CD4-positive, alpha-beta memory T cell (primary cell): Measurements from ENCODE around the gene PID1. TPM values are rescaled to one million over a fixed set of nuclear protein-coding genes. Genes with fewer than 3 reads are reported as not detected.

ENCODE experiments used
- CTCF ChIA-PET: fragments of 350-600 bp; sonication (Branson Sonifier 250); formaldehyde crosslinking; loops from one replicate; lab custom pipeline; 2021; ENCODE audit warnings: inconsistent platforms; ENCODE audit not compliant: partially characterized antibody; lab: Charles Lee
- POLR2A ChIA-PET: fragments of 350-600 bp; sonication (Branson Sonifier 250); formaldehyde crosslinking; loops from one replicate; lab custom pipeline; 2021; ENCODE audit not compliant: partially characterized antibody; lab: Charles Lee
- DNase-seq, 5 donors: peaks; one replicate each; pipeline versions ENCODE4 v3.0.0 to v3.0.0-alpha.2; 2020 to 2022; ENCODE audit warnings: mixed read lengths in 1 of 5
- H3K27ac ChIP-seq: one replicate; pipeline ENCODE4 v1.7.0; 2013; ENCODE audit warnings: low read depth, low read length
- H3K27me3 ChIP-seq: 2 replicates; pipeline ENCODE4 v1.7.0; 2013; ENCODE audit warnings: mild to moderate bottlenecking, low read length, moderate library complexity; ENCODE audit not compliant: insufficient read depth
- H3K36me3 ChIP-seq: 2 replicates; pipeline ENCODE4 v1.7.0; 2013; ENCODE audit warnings: mild to moderate bottlenecking, low read length, moderate library complexity; ENCODE audit not compliant: insufficient read depth
- H3K4me1 ChIP-seq: 2 replicates; pipeline ENCODE4 v1.7.0; 2013; ENCODE audit warnings: mild to moderate bottlenecking, low read length, moderate library complexity; ENCODE audit not compliant: insufficient read depth
- H3K4me3 ChIP-seq, 2 donors: one replicate each; pipeline ENCODE4 v1.7.0; 2013; ENCODE audit warnings: low read length in 2 of 2, mild to moderate bottlenecking in 1 of 2
- H3K9me3 ChIP-seq, 2 donors: one replicate each; pipeline ENCODE4 v1.7.0; 2013; ENCODE audit warnings: low read length in 2 of 2, control low read depth in 1 of 2; ENCODE audit not compliant: control insufficient read depth in 1 of 2
- H3K27ac Mint-ChIP-seq, 7 donors: one replicate each; pipeline ENCODE4 v1.8.0; 2020 to 2021; ENCODE audit warnings: mixed read lengths in 7 of 7, mild to moderate bottlenecking in 6 of 7, inconsistent platforms in 3 of 7, moderate library complexity in 3 of 7
- H3K27me3 Mint-ChIP-seq, 2 donors: one replicate each; pipeline ENCODE4 v1.8.0; 2020 to 2021; ENCODE audit warnings: mixed read lengths in 2 of 2
- H3K36me3 Mint-ChIP-seq, 2 donors: one replicate each; pipeline ENCODE4 v1.8.0; 2020 to 2021; ENCODE audit warnings: mixed read lengths in 2 of 2, inconsistent platforms in 1 of 2, mild to moderate bottlenecking in 1 of 2
- H3K4me1 Mint-ChIP-seq, 4 donors: one replicate each; pipeline ENCODE4 v1.8.0; 2020 to 2021; ENCODE audit warnings: mixed read lengths in 4 of 4, mild to moderate bottlenecking in 1 of 4
- H3K4me3 Mint-ChIP-seq, 8 donors: one replicate each; pipeline ENCODE4 v1.8.0; 2020 to 2021; ENCODE audit warnings: mixed read lengths in 8 of 8, mild to moderate bottlenecking in 7 of 8, moderate library complexity in 6 of 8, inconsistent platforms in 3 of 8
- H3K9me3 Mint-ChIP-seq, 8 donors: one replicate each; pipeline ENCODE4 v1.8.0; 2020 to 2021; ENCODE audit warnings: mixed read lengths in 8 of 8, mild to moderate bottlenecking in 5 of 8, inconsistent platforms in 3 of 8, moderate library complexity in 1 of 8
- intact Hi-C: fragments of 100-400 bp; cut with micrococcal nuclease; formaldehyde crosslinking; loops from one replicate; pipeline ENCODE4 v1.15.1; 2023
- polyA plus RNA-seq, 2 donors: library from polyadenylated mRNA; unstranded; fragments of 300-500 nt; fragmentation: Illumina TruSeq; gene quantifications; one replicate each; pipeline ENCODE4 v1.2.3, GENCODE V29; 2021
- total RNA-seq, 2 experiments: library from RNA; stranded (reverse); gene quantifications; one replicate each; pipeline ENCODE4 v1.2.3, GENCODE V29; 2021

PID1 gene
- total and polyA plus RNA-seq, 4 experiments from 2014 or later = 0.47 to 0.55 TPM; not detected in 2

DNA sequence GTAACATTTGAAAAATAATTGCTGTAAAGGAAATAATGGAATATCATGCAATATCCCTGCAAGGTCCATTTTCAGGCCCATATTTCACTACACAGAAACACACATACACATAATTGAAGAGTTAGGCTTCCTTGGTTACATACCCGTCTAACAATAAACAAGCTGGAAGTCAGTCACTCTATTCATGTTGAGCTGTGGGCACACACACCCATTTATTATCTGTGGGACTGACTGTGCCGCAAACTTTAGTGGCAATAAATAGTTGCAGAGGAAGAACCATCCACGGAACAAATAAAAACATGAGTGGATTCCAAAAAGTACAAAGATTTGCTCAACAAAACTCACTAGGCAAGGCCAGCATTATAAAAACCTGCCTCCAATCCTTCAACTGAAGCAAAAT, 24.8 kb downstream of the PID1 start:
- Mint-ChIP-seq H3K36me3 (no peaks in the 10 kb centered on the region), H3K9me3 (peaks cover 0 to 20% (median 7%) of the 10 kb centered on the region in 8 donors), H3K27me3 (no peaks in the 10 kb centered on the region), H3K4me3 (no peak overlapping the region), H3K27ac (no peak overlapping the region), H3K4me1 (no peaks in the 10 kb centered on the region)
- H3K4me1 ChIP-seq = no peaks in the 10 kb centered on the region
- no peak overlapping the region for H3K27ac ChIP-seq
- ChIA-PET CTCF (no interaction called here), POLR2A (no interaction called here)
- H3K9me3 ChIP-seq = no peaks in the 10 kb centered on the region
- H3K27me3 ChIP-seq = no peaks in the 10 kb centered on the region
- H3K4me3 ChIP-seq = no peak overlapping the region
- DNase-seq = no peak
- intact Hi-C loops = no loop called here
- H3K36me3 ChIP-seq = no peaks in the 10 kb centered on the region

DNA sequence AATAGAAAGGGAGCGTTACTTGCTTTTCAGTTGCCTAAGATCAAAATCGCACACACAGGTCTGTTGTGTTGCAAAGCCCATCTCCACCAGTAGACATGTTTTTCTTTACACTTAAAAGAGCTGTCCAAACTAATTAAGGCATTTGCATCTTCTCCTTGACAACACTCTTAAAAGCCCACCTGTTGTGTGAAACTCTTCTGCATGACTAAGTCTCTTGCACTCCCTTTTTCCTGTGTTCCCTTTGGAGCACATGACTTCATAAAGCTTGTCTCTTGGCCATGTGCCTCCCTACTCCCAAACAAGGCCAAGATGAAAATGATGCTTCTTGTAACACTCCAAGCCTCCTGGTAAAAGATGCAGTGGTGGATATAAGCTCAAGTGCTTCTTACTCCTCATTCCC, 26.1 kb downstream of the PID1 start:
- Histone ChIP-seq H3K4me3 (no peak overlapping the region), H3K36me3 (no peaks in the 10 kb centered on the region), H3K27me3 (no peaks in the 10 kb centered on the region), H3K9me3 (no peaks in the 10 kb centered on the region), H3K4me1 (no peaks in the 10 kb centered on the region), H3K27ac (no peak overlapping the region)
- no peak overlapping the region for H3K27ac Mint-ChIP-seq
- H3K4me3 Mint-ChIP-seq = no peak overlapping the region
- DNase-seq = no peak
- H3K27me3 Mint-ChIP-seq = no peaks in the 10 kb centered on the region
- H3K36me3 Mint-ChIP-seq = no peaks in the 10 kb centered on the region
- H3K4me1 Mint-ChIP-seq = no peaks in the 10 kb centered on the region
- POLR2A ChIA-PET = no interaction called here
- intact Hi-C loops = no loop called here
- CTCF ChIA-PET = no interaction called here
- peaks cover 0 to 33% (median 17%) of the 10 kb centered on the region in 8 donors for H3K9me3 Mint-ChIP-seq

DNA sequence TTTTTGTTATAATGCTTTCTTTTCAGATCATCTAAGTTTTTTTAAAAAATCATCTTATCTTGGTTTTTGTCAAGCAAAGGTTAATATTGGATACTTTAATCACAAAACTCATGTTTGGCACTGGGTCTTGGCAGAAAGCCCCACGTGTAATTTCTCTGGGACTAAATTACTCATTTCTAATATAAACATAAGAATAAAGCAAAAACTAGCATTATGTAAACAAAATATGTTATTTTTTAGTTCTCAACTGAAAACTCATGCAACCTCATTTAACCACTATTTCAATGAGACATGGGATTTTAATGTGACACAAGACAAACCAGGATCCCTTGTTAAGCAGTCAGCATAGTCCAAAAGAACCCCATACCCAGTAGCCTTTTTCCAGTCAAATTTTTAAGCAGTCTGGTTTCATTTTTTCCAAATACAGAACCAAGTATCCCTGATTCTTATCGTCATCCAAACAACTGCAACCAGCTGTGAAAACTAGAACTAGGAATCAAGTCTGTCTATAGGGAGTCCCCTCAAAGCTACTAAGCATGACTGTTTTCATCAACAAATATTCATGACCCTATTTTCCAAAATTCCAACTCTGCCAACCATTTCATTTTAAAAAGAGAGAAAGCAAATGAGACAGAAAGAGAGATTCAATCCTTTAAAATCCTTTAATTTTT, 27.1 kb downstream of the PID1 start:
- ChIA-PET POLR2A (no interaction called here), CTCF (no interaction called here)
- Mint-ChIP-seq H3K4me3 (no peak overlapping the region), H3K9me3 (peaks cover 0 to 41% (median 19%) of the 10 kb centered on the region in 8 donors), H3K27ac (no peak overlapping the region), H3K36me3 (no peaks in the 10 kb centered on the region), H3K4me1 (no peaks in the 10 kb centered on the region), H3K27me3 (no peaks in the 10 kb centered on the region)
- no peaks in the 10 kb centered on the region for H3K27me3 ChIP-seq
- no peaks in the 10 kb centered on the region for H3K36me3 ChIP-seq
- no peak for DNase-seq
- no peak overlapping the region for H3K27ac ChIP-seq
- no peaks in the 10 kb centered on the region for H3K4me1 ChIP-seq
- H3K4me3 ChIP-seq = no peak overlapping the region
- intact Hi-C loops = no loop called here
- H3K9me3 ChIP-seq = no peaks in the 10 kb centered on the region

DNA sequence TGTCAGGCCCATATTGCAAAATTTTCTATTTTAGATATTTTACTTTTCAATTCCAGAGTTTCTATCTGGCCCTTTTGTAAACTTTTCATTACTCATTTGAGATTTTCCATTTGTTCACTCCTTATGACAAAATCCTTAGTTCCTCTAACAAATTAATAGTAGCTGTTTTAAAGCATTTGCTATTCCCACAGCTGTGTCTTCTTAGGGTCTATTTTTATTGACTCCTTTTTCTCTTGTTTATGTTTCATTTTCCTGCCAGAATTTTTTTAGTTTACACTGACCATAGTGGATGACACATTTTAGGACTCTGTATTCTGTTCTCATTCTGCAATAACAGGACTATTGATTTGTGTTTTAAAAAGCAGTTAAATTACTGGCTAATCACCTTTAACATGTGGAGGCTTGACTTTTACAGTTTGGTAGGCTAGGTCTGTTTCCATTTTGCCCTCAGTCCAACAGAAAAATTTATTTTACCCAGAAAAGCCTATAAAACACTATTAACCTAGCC, 30.0 kb downstream of the PID1 start:
- Histone ChIP-seq H3K4me1 (no peaks in the 10 kb centered on the region), H3K27ac (no peak overlapping the region), H3K36me3 (no peaks in the 10 kb centered on the region), H3K4me3 (no peak overlapping the region), H3K27me3 (no peaks in the 10 kb centered on the region), H3K9me3 (no peaks in the 10 kb centered on the region)
- no peak for DNase-seq
- no peaks in the 10 kb centered on the region for H3K36me3 Mint-ChIP-seq
- peaks cover 0 to 41% (median 19%) of the 10 kb centered on the region in 8 donors for H3K9me3 Mint-ChIP-seq
- H3K4me3 Mint-ChIP-seq = no peak overlapping the region
- ChIA-PET POLR2A (no interaction called here), CTCF (no interaction called here)
- no peaks in the 10 kb centered on the region for H3K4me1 Mint-ChIP-seq
- H3K27ac Mint-ChIP-seq = no peak overlapping the region
- intact Hi-C loops = no loop called here
- H3K27me3 Mint-ChIP-seq = no peaks in the 10 kb centered on the region

DNA sequence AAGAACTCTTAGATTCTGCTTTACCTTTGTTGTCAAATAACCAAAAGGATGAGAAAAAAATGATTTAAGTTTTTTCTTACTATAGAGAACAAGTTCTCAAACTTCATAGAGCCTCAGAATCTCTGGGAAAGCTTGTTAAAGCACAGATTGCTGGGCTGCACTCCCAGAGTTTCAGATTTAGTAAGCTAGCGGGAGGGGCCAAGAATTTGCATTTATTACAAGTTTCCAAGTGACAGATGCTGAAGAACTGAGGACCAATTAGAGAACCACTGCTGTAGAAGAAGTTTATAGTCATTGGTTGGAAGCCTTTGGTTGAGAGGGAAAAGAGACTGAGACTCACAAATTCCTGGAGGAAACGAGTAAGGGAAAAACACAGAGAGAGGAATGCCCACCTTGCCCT, 32.1 kb downstream of the PID1 start:
- H3K36me3 Mint-ChIP-seq = no peaks in the 10 kb centered on the region
- intact Hi-C loops = no loop called here
- Histone ChIP-seq H3K4me1 (no peaks in the 10 kb centered on the region), H3K27ac (no peak overlapping the region), H3K9me3 (no peaks in the 10 kb centered on the region), H3K36me3 (no peaks in the 10 kb centered on the region), H3K4me3 (no peak overlapping the region), H3K27me3 (no peaks in the 10 kb centered on the region)
- no peak overlapping the region for H3K27ac Mint-ChIP-seq
- CTCF ChIA-PET = no interaction called here
- no peak for DNase-seq
- POLR2A ChIA-PET = no interaction called here
- H3K4me1 Mint-ChIP-seq = no peaks in the 10 kb centered on the region
- H3K9me3 Mint-ChIP-seq = peaks cover 0 to 41% (median 20%) of the 10 kb centered on the region in 8 donors
- H3K27me3 Mint-ChIP-seq = no peaks in the 10 kb centered on the region
- H3K4me3 Mint-ChIP-seq = no peak overlapping the region

DNA sequence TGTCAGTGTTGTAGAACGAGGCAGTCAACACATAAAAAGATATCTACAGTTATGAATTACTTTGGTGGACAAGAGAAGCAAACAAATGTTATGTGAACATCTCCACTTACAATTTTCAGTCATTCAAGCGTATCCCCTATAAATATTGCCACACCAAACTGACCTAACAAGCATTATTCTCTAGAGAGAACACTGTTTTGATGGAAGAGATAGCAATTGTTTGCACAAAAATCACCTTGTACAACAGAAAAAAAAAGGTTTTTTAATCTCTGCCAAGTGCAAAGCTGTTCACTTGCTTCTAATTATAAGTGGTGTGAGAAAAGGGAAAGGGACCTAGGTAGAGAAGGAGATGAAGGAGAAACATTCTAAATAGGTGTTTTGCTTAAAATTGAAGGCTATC, 33.8 kb downstream of the PID1 start:
- ChIA-PET POLR2A (no interaction called here), CTCF (no interaction called here)
- Mint-ChIP-seq H3K9me3 (peaks cover 0 to 29% (median 16%) of the 10 kb centered on the region in 8 donors), H3K4me1 (no peaks in the 10 kb centered on the region), H3K27ac (no peak overlapping the region), H3K36me3 (no peaks in the 10 kb centered on the region), H3K4me3 (no peak overlapping the region), H3K27me3 (no peaks in the 10 kb centered on the region)
- Histone ChIP-seq H3K4me3 (no peak overlapping the region), H3K36me3 (no peaks in the 10 kb centered on the region), H3K27ac (no peak overlapping the region), H3K4me1 (no peaks in the 10 kb centered on the region), H3K9me3 (no peaks in the 10 kb centered on the region), H3K27me3 (no peaks in the 10 kb centered on the region)
- intact Hi-C loops = no loop called here
- no peak for DNase-seq

DNA sequence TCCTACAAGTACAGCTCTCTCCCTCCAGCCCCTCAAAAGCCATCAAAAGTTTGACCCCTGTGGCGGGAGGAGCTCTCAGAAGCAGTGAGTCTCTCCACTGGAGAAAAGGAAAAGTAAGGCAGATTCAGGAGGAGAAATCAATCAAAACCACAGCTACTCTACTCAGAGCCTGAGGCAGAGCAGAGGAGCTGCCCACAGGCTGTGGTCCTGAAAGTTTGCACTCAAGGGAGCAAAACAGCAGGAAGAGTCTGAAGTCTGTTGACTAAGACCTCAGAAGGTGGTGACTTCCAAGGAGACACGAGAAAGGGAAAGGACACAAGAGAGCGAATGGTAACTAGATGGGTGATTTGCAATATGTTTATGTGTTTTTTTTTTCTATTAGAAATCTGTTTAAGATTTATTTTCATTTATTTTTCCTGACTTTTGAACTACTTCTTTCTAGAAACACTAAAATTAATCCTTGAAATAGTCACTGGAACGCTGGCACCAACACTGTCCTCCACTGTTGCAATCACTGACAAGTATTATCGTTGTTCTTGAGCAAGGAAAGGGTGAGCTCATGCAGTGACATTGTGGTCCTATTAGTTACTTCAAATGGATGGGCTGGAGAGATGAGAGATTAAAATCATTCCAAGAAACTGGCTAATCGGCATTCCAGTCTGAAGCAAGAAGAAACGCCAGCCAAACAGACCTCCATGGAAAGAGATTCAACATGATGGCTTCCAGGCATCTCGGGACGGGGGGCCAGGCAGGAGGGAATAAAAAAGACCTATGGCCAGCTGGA, 35.8 kb downstream of the PID1 start:
- peaks cover 0 to 11% (median 6%) of the 10 kb centered on the region in 8 donors for H3K9me3 Mint-ChIP-seq
- H3K27me3 Mint-ChIP-seq = no peaks in the 10 kb centered on the region
- Histone ChIP-seq H3K36me3 (no peaks in the 10 kb centered on the region), H3K4me1 (no peaks in the 10 kb centered on the region), H3K27me3 (no peaks in the 10 kb centered on the region), H3K27ac (no peak overlapping the region), H3K9me3 (no peaks in the 10 kb centered on the region), H3K4me3 (no peak overlapping the region)
- no peaks in the 10 kb centered on the region for H3K36me3 Mint-ChIP-seq
- no peak overlapping the region for H3K27ac Mint-ChIP-seq
- no peak overlapping the region for H3K4me3 Mint-ChIP-seq
- no peaks in the 10 kb centered on the region for H3K4me1 Mint-ChIP-seq
- intact Hi-C loops = no loop called here
- DNase-seq = no peak
- ChIA-PET POLR2A (no interaction called here), CTCF (no interaction called here)
